Stimulated activated memory B cell treated with anti-CD40 and anti-IgM and Interleukin-4, amounts not matched to agents 10 μg/mL and 1 μg/mL and 100 μg/mL, for 72 hours (primary cell): ENCODE data around the gene CCDC7.
"Not testable (repeated sequence)": the region's sequence is repeated elsewhere in the genome, so short reads cannot be mapped to it uniquely, and the experiment has no call there.

Experiments used
- ATAC-seq: fragments of 150-1000 bp; cut with Tn5 transposase; 2 replicates; pipeline ENCODE4 v1.10.0; 2021
- H3K27ac Mint-ChIP-seq: one replicate; pipeline ENCODE4 v1.8.0; 2022; ENCODE audit warnings: mild to moderate bottlenecking, mixed read lengths
- H3K27me3 Mint-ChIP-seq: one replicate; pipeline ENCODE4 v1.8.0; 2022; ENCODE audit warnings: mixed read lengths
- H3K36me3 Mint-ChIP-seq: one replicate; pipeline ENCODE4 v1.8.0; 2022; ENCODE audit warnings: mixed read lengths
- H3K4me1 Mint-ChIP-seq: one replicate; pipeline ENCODE4 v1.8.0; 2022; ENCODE audit warnings: mixed read lengths
- H3K4me3 Mint-ChIP-seq: one replicate; pipeline ENCODE4 v1.8.0; 2022; ENCODE audit warnings: mild to moderate bottlenecking, moderate library complexity, mixed read lengths
- H3K9me3 Mint-ChIP-seq: one replicate; pipeline ENCODE4 v1.8.0; 2022; ENCODE audit warnings: mixed read lengths

The CCDC7 gene

GRCh38 chr10:32445740-32446535, at the start of gene CCDC7:
Gene CCDC7, plus strand, starts transcription at chr10:32446140. Its CDS starts 5,503 bp downstream, at chr10:32451643.
- Mint-ChIP-seq H3K27me3 (peaks cover 11% of the 10 kb centered on the region), H3K9me3 (no peaks in the 10 kb centered on the region), H3K4me3 (peak within 1 kb of the TSS; percentile 95), H3K4me1 (peaks cover 9% of the 10 kb centered on the region), H3K27ac (peak within 1 kb of the TSS; percentile 99), H3K36me3 (no peaks in the 10 kb centered on the region)
- ATAC-seq = peak; percentile 99

- not testable (repeated sequence) for H3K36me3 Mint-ChIP-seq, H3K27me3 Mint-ChIP-seq, ATAC-seq, H3K27ac Mint-ChIP-seq, H3K4me1 Mint-ChIP-seq, H3K9me3 Mint-ChIP-seq, H3K4me3 Mint-ChIP-seq
Observed at GRCh38 chr10:32397163-32397562, 48.8 kb upstream of the CCDC7 start.

GRCh38 chr10:32399720-32400119, 46.2 kb upstream of the CCDC7 start:
- H3K9me3 Mint-ChIP-seq, H3K4me3 Mint-ChIP-seq, H3K4me1 Mint-ChIP-seq, H3K27ac Mint-ChIP-seq, H3K36me3 Mint-ChIP-seq, H3K27me3 Mint-ChIP-seq, ATAC-seq: not testable (repeated sequence)

GRCh38 chr10:32400961-32401360, 45.0 kb upstream of the CCDC7 start:
- no peaks in the 10 kb centered on the region for H3K27me3 Mint-ChIP-seq
- no peak for ATAC-seq
- H3K9me3 Mint-ChIP-seq = peaks cover 3% of the 10 kb centered on the region
- H3K36me3 Mint-ChIP-seq = no peaks in the 10 kb centered on the region
- H3K27ac Mint-ChIP-seq = no peak overlapping the region
- no peak overlapping the region for H3K4me3 Mint-ChIP-seq
- peaks cover 5% of the 10 kb centered on the region for H3K4me1 Mint-ChIP-seq

- no peaks in the 10 kb centered on the region for H3K36me3 Mint-ChIP-seq
- peaks cover 5% of the 10 kb centered on the region for H3K4me1 Mint-ChIP-seq
- no peaks in the 10 kb centered on the region for H3K27me3 Mint-ChIP-seq
- H3K27ac Mint-ChIP-seq = no peak overlapping the region
- no peak for ATAC-seq
- no peak overlapping the region for H3K4me3 Mint-ChIP-seq
- H3K9me3 Mint-ChIP-seq = peaks cover 3% of the 10 kb centered on the region
Observed at GRCh38 chr10:32402499-32402898, 43.4 kb upstream of the CCDC7 start.

- Mint-ChIP-seq H3K36me3 (no peaks in the 10 kb centered on the region), H3K27me3 (no peaks in the 10 kb centered on the region), H3K4me3 (no peak overlapping the region), H3K27ac (no peak overlapping the region), H3K9me3 (peaks cover 6% of the 10 kb centered on the region), H3K4me1 (peaks cover 5% of the 10 kb centered on the region)
- ATAC-seq = no peak
Observed at GRCh38 chr10:32403091-32403490, 42.8 kb upstream of the CCDC7 start.

- no peak for ATAC-seq
- Mint-ChIP-seq H3K27me3 (no peaks in the 10 kb centered on the region), H3K36me3 (no peaks in the 10 kb centered on the region), H3K27ac (no peak overlapping the region), H3K4me3 (no peak overlapping the region), H3K9me3 (peaks cover 8% of the 10 kb centered on the region), H3K4me1 (peaks cover 5% of the 10 kb centered on the region)
Observed at GRCh38 chr10:32408690-32409089, 37.2 kb upstream of the CCDC7 start.

- Mint-ChIP-seq H3K27me3 (peaks cover 7% of the 10 kb centered on the region), H3K9me3 (peaks cover 8% of the 10 kb centered on the region), H3K36me3 (no peaks in the 10 kb centered on the region), H3K4me3 (no peak overlapping the region), H3K4me1 (peaks cover 5% of the 10 kb centered on the region), H3K27ac (no peak overlapping the region)
- no peak for ATAC-seq
Observed at GRCh38 chr10:32409741-32410140, 36.2 kb upstream of the CCDC7 start.

GRCh38 chr10:32410569-32410968, 35.4 kb upstream of the CCDC7 start:
- H3K36me3 Mint-ChIP-seq = no peaks in the 10 kb centered on the region
- no peak overlapping the region for H3K4me3 Mint-ChIP-seq
- H3K27ac Mint-ChIP-seq = no peak overlapping the region
- peaks cover 10% of the 10 kb centered on the region for H3K27me3 Mint-ChIP-seq
- peaks cover 4% of the 10 kb centered on the region for H3K4me1 Mint-ChIP-seq
- ATAC-seq = no peak
- H3K9me3 Mint-ChIP-seq = peaks cover 8% of the 10 kb centered on the region

- H3K27me3 Mint-ChIP-seq = peaks cover 10% of the 10 kb centered on the region
- no peaks in the 10 kb centered on the region for H3K36me3 Mint-ChIP-seq
- H3K9me3 Mint-ChIP-seq = peaks cover 5% of the 10 kb centered on the region
- ATAC-seq = no peak
- H3K4me1 Mint-ChIP-seq = no peaks in the 10 kb centered on the region
- no peak overlapping the region for H3K27ac Mint-ChIP-seq
- H3K4me3 Mint-ChIP-seq = no peak overlapping the region
Observed at GRCh38 chr10:32411797-32412498, 34.0 kb upstream of the CCDC7 start.

GRCh38 chr10:32412499-32412853, 33.5 kb upstream of the CCDC7 start:
- Mint-ChIP-seq H3K9me3 (peaks cover 5% of the 10 kb centered on the region), H3K27ac (no peak overlapping the region)

GRCh38 chr10:32413513-32413912, 32.4 kb upstream of the CCDC7 start:
- H3K4me3 Mint-ChIP-seq = no peak overlapping the region
- ATAC-seq = no peak
- H3K9me3 Mint-ChIP-seq = peaks cover 2% of the 10 kb centered on the region
- no peak overlapping the region for H3K27ac Mint-ChIP-seq
- no peaks in the 10 kb centered on the region for H3K4me1 Mint-ChIP-seq
- peaks cover 10% of the 10 kb centered on the region for H3K27me3 Mint-ChIP-seq
- H3K36me3 Mint-ChIP-seq = no peaks in the 10 kb centered on the region

More at GRCh38 chr10:32412499-32412853, 33.5 kb upstream of the CCDC7 start:
- H3K4me1 Mint-ChIP-seq = no peaks in the 10 kb centered on the region
- H3K36me3 Mint-ChIP-seq = no peaks in the 10 kb centered on the region
- peaks cover 10% of the 10 kb centered on the region for H3K27me3 Mint-ChIP-seq
- no peak for ATAC-seq
- no peak overlapping the region for H3K4me3 Mint-ChIP-seq

- Mint-ChIP-seq H3K27ac (no peak overlapping the region), H3K9me3 (peaks cover 2% of the 10 kb centered on the region), H3K4me1 (no peaks in the 10 kb centered on the region), H3K27me3 (peaks cover 10% of the 10 kb centered on the region), H3K4me3 (no peak overlapping the region), H3K36me3 (no peaks in the 10 kb centered on the region)
- no peak for ATAC-seq
Observed at GRCh38 chr10:32415361-32415760, 30.6 kb upstream of the CCDC7 start.

- ATAC-seq = no peak
- Mint-ChIP-seq H3K4me1 (no peaks in the 10 kb centered on the region), H3K4me3 (no peak overlapping the region)
Observed at GRCh38 chr10:32417911-32418547, 27.9 kb upstream of the CCDC7 start.

GRCh38 chr10:32418572-32418971, 27.4 kb upstream of the CCDC7 start:
- Mint-ChIP-seq H3K27ac (no peak overlapping the region), H3K4me3 (no peak overlapping the region), H3K9me3 (peaks cover 2% of the 10 kb centered on the region), H3K27me3 (peaks cover 10% of the 10 kb centered on the region), H3K4me1 (no peaks in the 10 kb centered on the region), H3K36me3 (no peaks in the 10 kb centered on the region)
- ATAC-seq = no peak

More at GRCh38 chr10:32417911-32418547, 27.9 kb upstream of the CCDC7 start:
- Mint-ChIP-seq H3K36me3 (no peaks in the 10 kb centered on the region), H3K27ac (no peak overlapping the region), H3K9me3 (no peaks in the 10 kb centered on the region), H3K27me3 (peaks cover 10% of the 10 kb centered on the region)
